Right lobe of liver (tissue), 6 donors: ENCODE measurements around the gene MYO15A. TPM values are rescaled to one million over a fixed set of nuclear protein-coding genes. Genes with fewer than 3 reads are reported as not detected.

Experiments used
- ATAC-seq, 4 donors: fragments of 200-7000 bp; cut with Tn5 transposase; one replicate each; pipeline ENCODE4 v1.9.1; 2020; ENCODE audit warnings: mild to moderate bottlenecking in 4 of 4, moderate library complexity in 4 of 4
- DNase-seq, 3 donors: peaks; one replicate each; pipeline ENCODE4 v3.0.0-alpha.2; 2020
- H3K27ac ChIP-seq, 3 donors: fragments of 200-600 bp; one replicate each; pipeline ENCODE4 v1.8.0; 2022
- H3K27me3 ChIP-seq, 2 donors: fragments of 200-600 bp; one replicate each; pipeline ENCODE4 v1.8.0; 2022
- H3K36me3 ChIP-seq, 4 donors: fragments of 200-600 bp; sonication (generic) in 1 of 4; one replicate each; pipeline versions ENCODE4 v1.5.1 to v1.8.0; 2017 to 2022; ENCODE audit warnings: control low read depth in 1 of 4
- H3K4me1 ChIP-seq, 4 donors: fragments of 200-600 bp; sonication (generic) in 1 of 4; one replicate each; pipeline versions ENCODE4 v1.5.1 to v1.8.0; 2017 to 2022; ENCODE audit warnings: control low read depth in 1 of 4
- H3K4me3 ChIP-seq, 3 donors: fragments of 200-600 bp; one replicate each; pipeline ENCODE4 v1.8.0; 2022
- H3K9me3 ChIP-seq, 4 donors: fragments of 200-600 bp; sonication (generic) in 1 of 4; one replicate each; pipeline versions ENCODE4 v1.5.1 to v1.8.0; 2017 to 2022; ENCODE audit warnings: control low read depth in 1 of 4
- CTCF ChIP-seq, 4 donors: fragments of 200-600 bp in 3 of 4; fragments of 450-650 bp in 1 of 4; IDR thresholded peaks; one replicate each; pipeline versions ENCODE4 v1.5.1 to v1.8.0; 2016 to 2022; ENCODE audit warnings: antibody characterized with exemption in 4 of 4, mild to moderate bottlenecking in 2 of 4
- POLR2A ChIP-seq: fragments of 450-650 bp; IDR thresholded peaks from one replicate; pipeline ENCODE4 v1.6.1; 2017; ENCODE audit warnings: antibody characterized with exemption, mild to moderate bottlenecking
- WGBS: methylation state at CpG from one replicate; pipeline ENCODE4 v1.1.6; 2018; ENCODE audit warnings: low coverage, low lambda C conversion rate; ENCODE audit not compliant: insufficient coverage; ENCODE audit errors: missing lambda C conversion rate; 5-methylcytosine and 5-hydroxymethylcytosine counted together
- intact Hi-C, 2 donors: fragments of 100-400 bp; cut with DNase I; formaldehyde crosslinking; loops; one replicate each; pipeline versions ENCODE4 v1.11.2 to v1.14.1; 2022
- total RNA-seq, 6 experiments: library from RNA; depleted of rRNA in 2 of 6; stranded (reverse); fragments of >200 nt in 2 of 6; fragmentation: NEBNext Ultra II Directional in 3 of 6; extraction: Animal tissue kit (Norgen Biotek cat#: 25700) in 3 of 6; gene quantifications; one replicate each; pipeline versions ENCODE4 v1.1.0 to v1.2.4, GENCODE V29; 2016 to 2023
- donor health status: DM: no; HTN: yes; CAD: no.
- donor health status: DM: no; HTN: no; CAD: no.
- donor health status: DM: no; HTN: no; CAD: no.
- donor health status: DM: no; HTN: yes; CAD: no.
- donor health status: DM: no; HTN: yes; CAD: no.

The MYO15A gene
- total RNA-seq, 6 experiments from 2014 or later = 0.19 to 6.2 (median 1.5) TPM

DNA sequence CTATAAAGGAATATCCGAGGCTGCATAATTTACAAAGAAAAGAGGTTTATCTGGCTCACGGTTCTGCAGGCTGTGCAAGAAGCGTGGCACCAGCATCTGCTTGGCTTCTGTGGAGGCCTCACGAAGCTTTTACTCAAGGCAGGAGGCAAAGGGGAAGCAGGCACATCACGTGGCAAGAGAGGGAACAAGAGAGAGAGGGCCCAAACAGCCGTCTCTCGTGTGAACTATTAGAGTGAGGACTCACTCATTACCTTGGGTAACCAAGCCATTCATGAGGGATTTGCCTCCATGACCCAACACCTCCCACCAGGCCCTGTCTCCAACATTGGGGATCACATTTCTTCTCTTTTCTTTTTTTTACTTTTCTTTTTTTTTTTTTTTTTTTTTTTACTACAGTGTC lies 67.6 kb downstream of the MYO15A start:
- peaks cover 0 to 10% (median 0%) of the 10 kb centered on the region in 4 donors for H3K4me1 ChIP-seq
- no peak overlapping the region for H3K4me3 ChIP-seq
- H3K27me3 ChIP-seq = no peaks in the 10 kb centered on the region
- TF ChIP-seq CTCF (IDR thresholded peaks at IDR 0.05) (no peak), POLR2A (no peak)
- WGBS = 92% methylated on average over 3 of the region's 7 CpGs
- ATAC-seq (peak in 3 of 4 donors; percentile 18 to 37 (median 27)), DNase-seq (no peak)
- H3K36me3 ChIP-seq = no peaks in the 10 kb centered on the region
- intact Hi-C loops = no loop called here
- H3K9me3 ChIP-seq = no peaks in the 10 kb centered on the region
- no peak overlapping the region for H3K27ac ChIP-seq

DNA sequence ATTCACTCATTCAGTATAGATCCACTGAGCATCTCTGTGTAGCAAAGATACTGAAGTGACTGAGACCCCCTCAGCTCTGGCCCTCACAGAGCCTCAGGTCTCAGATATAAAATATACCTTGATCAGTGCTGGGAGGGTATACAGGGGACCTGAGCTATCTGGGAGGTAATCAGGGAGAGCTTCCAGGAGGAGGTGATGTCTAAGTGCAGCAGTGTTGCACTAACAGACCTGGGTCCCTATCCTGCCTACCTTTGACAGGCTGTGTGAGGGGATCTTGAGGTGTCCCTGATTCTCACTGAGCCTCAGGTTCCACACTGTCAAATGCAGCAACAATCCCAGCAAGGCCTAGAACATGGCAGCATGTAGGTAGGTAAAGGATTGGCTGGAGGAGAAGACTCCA lies 68.6 kb downstream of the MYO15A start:
- H3K36me3 ChIP-seq = no peaks in the 10 kb centered on the region
- H3K27ac ChIP-seq = no peak overlapping the region
- DNase-seq (no peak), ATAC-seq (no peak)
- H3K9me3 ChIP-seq = no peaks in the 10 kb centered on the region
- H3K4me1 ChIP-seq = peaks cover 0 to 17% (median 3%) of the 10 kb centered on the region in 4 donors
- TF ChIP-seq CTCF (IDR thresholded peaks at IDR 0.05) = no peak
- no peak for TF ChIP-seq POLR2A
- intact Hi-C loops = no loop called here
- H3K4me3 ChIP-seq = no peak overlapping the region
- no peaks in the 10 kb centered on the region for H3K27me3 ChIP-seq

GRCh38 chr17:18177722-18178121 lies 69.2 kb downstream of the MYO15A start:
- no peak overlapping the region for H3K4me3 ChIP-seq
- TF ChIP-seq POLR2A (no peak), CTCF (IDR thresholded peaks at IDR 0.05) (no peak)
- H3K27ac ChIP-seq = no peak overlapping the region
- peaks cover 0 to 17% (median 6%) of the 10 kb centered on the region in 4 donors for H3K4me1 ChIP-seq
- H3K9me3 ChIP-seq = no peaks in the 10 kb centered on the region
- no peak for ATAC-seq
- H3K36me3 ChIP-seq = no peaks in the 10 kb centered on the region
- 95% methylated on average over 7 of the region's 8 CpGs for WGBS
- no peak for DNase-seq
- no peaks in the 10 kb centered on the region for H3K27me3 ChIP-seq
- intact Hi-C loops = no loop called here

DNA sequence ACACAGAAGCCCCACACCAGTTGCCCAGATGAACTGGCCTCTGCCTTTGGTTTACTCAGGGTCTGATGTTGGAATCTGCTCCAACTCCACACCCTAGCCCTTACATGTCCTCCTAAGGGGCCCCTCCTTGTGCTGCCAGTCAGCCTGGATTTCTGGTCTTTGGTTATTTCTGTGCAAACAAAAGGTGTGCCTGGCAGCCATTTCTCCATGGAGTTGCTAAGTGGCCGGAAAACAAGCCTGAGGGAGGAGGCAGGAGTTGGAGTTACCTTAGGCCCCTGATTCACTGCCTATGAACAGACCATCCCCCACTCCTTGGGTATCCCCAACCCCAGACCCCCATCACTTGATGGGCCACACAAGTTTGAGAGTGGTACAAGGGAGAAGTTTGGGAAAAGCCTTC lies 70.6 kb downstream of the MYO15A start:
- DNase-seq = no peak
- Histone ChIP-seq H3K27me3 (no peaks in the 10 kb centered on the region), H3K4me1 (peaks cover 0 to 12% (median 5%) of the 10 kb centered on the region in 4 donors), H3K4me3 (no peak overlapping the region), H3K36me3 (no peaks in the 10 kb centered on the region), H3K27ac (no peak overlapping the region), H3K9me3 (no peaks in the 10 kb centered on the region)
- no peak for ATAC-seq
- intact Hi-C loops = no loop called here
- no peak for TF ChIP-seq POLR2A
- TF ChIP-seq CTCF (IDR thresholded peaks at IDR 0.05) = no peak
- no CpG with 5 or more reads among the region's 1 CpG for WGBS

DNA sequence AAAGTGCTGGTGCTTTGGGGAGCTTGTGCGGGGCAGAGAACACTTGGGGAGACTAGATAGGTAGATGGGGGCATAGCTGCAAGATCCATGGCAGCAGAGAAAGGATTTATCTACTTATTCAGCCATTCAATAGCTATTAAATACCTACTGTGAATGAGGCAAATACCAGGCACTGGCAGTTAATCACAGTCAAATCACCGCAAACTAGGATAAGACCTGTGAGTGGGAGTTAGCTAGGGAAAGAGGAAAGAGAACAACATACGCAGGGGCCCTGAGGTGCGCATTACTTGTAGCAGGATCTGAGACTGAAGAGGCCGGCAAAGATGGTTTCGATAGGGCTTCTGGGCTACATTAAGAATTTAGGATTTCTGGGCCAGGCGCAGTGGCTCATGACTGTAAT lies 71.2 kb downstream of the MYO15A start:
- no peaks in the 10 kb centered on the region for H3K27me3 ChIP-seq
- no peak overlapping the region for H3K4me3 ChIP-seq
- no peaks in the 10 kb centered on the region for H3K36me3 ChIP-seq
- intact Hi-C loops = no loop called here
- WGBS = 93% methylated on average over 6 of the region's 7 CpGs
- TF ChIP-seq CTCF (IDR thresholded peaks at IDR 0.05) = no peak
- no peak for TF ChIP-seq POLR2A
- peaks cover 0 to 12% (median 4%) of the 10 kb centered on the region in 4 donors for H3K4me1 ChIP-seq
- no peak overlapping the region for H3K27ac ChIP-seq
- ATAC-seq = no peak
- DNase-seq = no peak
- H3K9me3 ChIP-seq = no peaks in the 10 kb centered on the region
